GM23338 (cell line): ENCODE data around the gene TSR3. TPM values are rescaled to one million over a fixed set of nuclear protein-coding genes. Genes with fewer than 3 reads are reported as not detected.

Experiments
- ATAC-seq: fragments of 200-7000 bp; cut with Tn5 transposase; 3 replicates; pipeline ENCODE4 v1.9.1; 2020
- DNase-seq: peaks from one replicate; pipeline ENCODE4 v3.0.0-alpha.2; 2015; ENCODE audit warnings: low spot score
- H2AFZ ChIP-seq: fragments of 200-600 bp; sonication (generic); 2 replicates; pipeline ENCODE4 v1.8.0; 2016; ENCODE audit warnings: antibody characterized with exemption, mild to moderate bottlenecking, moderate library complexity
- H3F3A ChIP-seq: fragments of 200-600 bp; sonication (generic); replicated peaks from 2 replicates; pipeline ENCODE4 v1.8.0; 2017; ENCODE audit warnings: antibody characterized with exemption, mixed run types, low read depth
- H3K27ac ChIP-seq: fragments of 200-600 bp; sonication (generic); 2 replicates; pipeline ENCODE4 v1.6.1; 2016; ENCODE audit warnings: low read depth
- H3K27me3 ChIP-seq: fragments of 200-600 bp; sonication (generic); 2 replicates; pipeline ENCODE4 v1.8.0; 2016; ENCODE audit warnings: mild to moderate bottlenecking, mixed run types, moderate library complexity; ENCODE audit not compliant: insufficient read depth
- H3K36me3 ChIP-seq: fragments of 200-600 bp; sonication (generic); 2 replicates; pipeline ENCODE4 v1.8.0; 2016; ENCODE audit warnings: mild to moderate bottlenecking; ENCODE audit not compliant: insufficient read depth
- H3K4me1 ChIP-seq: fragments of 200-600 bp; sonication (generic); 2 replicates; pipeline ENCODE4 v1.8.0; 2016; ENCODE audit warnings: mild to moderate bottlenecking, moderate library complexity; ENCODE audit not compliant: insufficient read depth
- H3K4me2 ChIP-seq: fragments of 200-600 bp; sonication (generic); 2 replicates; pipeline ENCODE4 v1.7.1; 2017; ENCODE audit warnings: mixed run types
- H3K4me3 ChIP-seq: fragments of 200-600 bp; sonication (generic); 2 replicates; pipeline ENCODE4 v1.6.1; 2016; ENCODE audit warnings: mixed run types
- H3K79me2 ChIP-seq: fragments of 200-600 bp; sonication (generic); replicated peaks from 2 replicates; pipeline ENCODE4 v1.8.0; 2017; ENCODE audit warnings: mild to moderate bottlenecking; ENCODE audit not compliant: insufficient read depth
- H3K9me2 ChIP-seq: fragments of 200-600 bp; sonication (generic); 2 replicates; pipeline ENCODE4 v1.8.0; 2017; ENCODE audit not compliant: insufficient read depth
- H4K20me1 ChIP-seq: fragments of 200-600 bp; sonication (generic); replicated peaks from 2 replicates; pipeline ENCODE4 v1.8.0; 2017; ENCODE audit warnings: mild to moderate bottlenecking; ENCODE audit not compliant: insufficient read depth
- H3K27ac Mint-ChIP-seq: 2 replicates; pipeline ENCODE4 v1.8.0; 2020; ENCODE audit warnings: inconsistent platforms, mild to moderate bottlenecking, moderate library complexity, mixed read lengths
- H3K27me3 Mint-ChIP-seq: 3 replicates; pipeline ENCODE4 v1.8.0; 2022; ENCODE audit warnings: low read depth, mild to moderate bottlenecking, moderate library complexity, mixed read lengths, inconsistent platforms; ENCODE audit not compliant: insufficient read depth, poor library complexity
- H3K36me3 Mint-ChIP-seq: 3 replicates; pipeline ENCODE4 v1.8.0; 2021; ENCODE audit warnings: low read depth, mild to moderate bottlenecking, inconsistent platforms, moderate library complexity, mixed read lengths
- H3K4me1 Mint-ChIP-seq: 3 replicates; pipeline ENCODE4 v1.8.0; 2020; ENCODE audit warnings: mild to moderate bottlenecking, inconsistent platforms, mixed read lengths
- H3K4me3 Mint-ChIP-seq: 3 replicates; pipeline ENCODE4 v1.8.0; 2021; ENCODE audit warnings: moderate library complexity, mild to moderate bottlenecking, inconsistent platforms, mixed read lengths
- H3K9me3 Mint-ChIP-seq: 3 replicates; pipeline ENCODE4 v1.8.0; 2020; ENCODE audit warnings: moderate library complexity, mild to moderate bottlenecking, inconsistent platforms, mixed read lengths
- CREB1 ChIP-seq: fragments of 250-450 bp; sonication (Bioruptor Pico); IDR thresholded peaks from 2 replicates; pipeline ENCODE4 v1.5.0; 2020; ENCODE audit warnings: low read depth, mild to moderate bottlenecking, moderate library complexity
- EZH2 ChIP-seq: fragments of 200-600 bp; sonication (generic); IDR thresholded peaks from one replicate; pipeline ENCODE4 v1.8.0; 2017; ENCODE audit warnings: antibody characterized with exemption, mild to moderate bottlenecking, low read depth; ENCODE audit not compliant: unreplicated experiment
- EZH2phosphoT487 ChIP-seq: fragments of 200-600 bp; sonication (generic); IDR thresholded peaks from one replicate; pipeline ENCODE4 v1.8.1; 2018; ENCODE audit warnings: antibody characterized with exemption; ENCODE audit not compliant: unreplicated experiment
- JUNB ChIP-seq: IDR thresholded peaks from one replicate; pipeline ENCODE4 v1.6.1; 2016; ENCODE audit warnings: antibody characterized with exemption; ENCODE audit not compliant: unreplicated experiment
- NANOG ChIP-seq: IDR thresholded peaks from 2 replicates; pipeline ENCODE4 v1.6.1; 2016; ENCODE audit warnings: antibody characterized with exemption, borderline replicate concordance
- POLR2AphosphoS5 ChIP-seq: IDR thresholded peaks from 2 replicates; pipeline ENCODE4 v1.6.1; 2016; ENCODE audit warnings: antibody characterized with exemption, low read depth
- STAT1 ChIP-seq: IDR thresholded peaks from one replicate; pipeline ENCODE4 v1.6.1; 2016; ENCODE audit warnings: antibody characterized with exemption; ENCODE audit not compliant: unreplicated experiment
- ZNF114 ChIP-seq: fragments of 250-450 bp; sonication (Bioruptor Pico); IDR thresholded peaks from 2 replicates; pipeline ENCODE4 v1.5.0; 2020; ENCODE audit warnings: mild to moderate bottlenecking, moderate library complexity
- ZNF331 ChIP-seq: fragments of 250-450 bp; sonication (Bioruptor Pico); IDR thresholded peaks from 2 replicates; pipeline ENCODE4 v1.5.0; 2020; ENCODE audit warnings: low read depth, mild to moderate bottlenecking, moderate library complexity
- polyA plus RNA-seq: library from polyadenylated mRNA; unstranded; fragments of >200 nt; fragmentation: Nextera tagmentation; extraction: Ambion mirVana; gene quantifications from 2 replicates; pipeline ENCODE4 v1.2.1, GENCODE V29; 2016
- total RNA-seq: library from RNA; depleted of rRNA; stranded (reverse); fragments of >200 nt; shearing (Covaris generic); gene quantifications from 2 replicates; pipeline ENCODE4 v1.2.3, GENCODE V29; 2014
- TF ChIP-seq, protein P1 (sequence below), 2 experiments: fragments of 200-600 bp in 1 of 2; sonication (generic) in 1 of 2; conservative IDR thresholded peaks; 2 replicates each; pipeline versions ENCODE4 v1.5.1 to v1.6.1; 2016 to 2017; ENCODE audit warnings: antibody characterized with exemption in 2 of 2, low read depth in 2 of 2, mild to moderate bottlenecking in 2 of 2, moderate library complexity in 1 of 2
- TF ChIP-seq, protein P2 (sequence below): IDR thresholded peaks from 2 replicates; pipeline ENCODE4 v1.6.1; 2016; ENCODE audit warnings: antibody characterized with exemption

Gene TSR3
- total and polyA plus RNA-seq, 2 experiments from 2014 or later, result 58.5 to 97.3 TPM

DNA sequence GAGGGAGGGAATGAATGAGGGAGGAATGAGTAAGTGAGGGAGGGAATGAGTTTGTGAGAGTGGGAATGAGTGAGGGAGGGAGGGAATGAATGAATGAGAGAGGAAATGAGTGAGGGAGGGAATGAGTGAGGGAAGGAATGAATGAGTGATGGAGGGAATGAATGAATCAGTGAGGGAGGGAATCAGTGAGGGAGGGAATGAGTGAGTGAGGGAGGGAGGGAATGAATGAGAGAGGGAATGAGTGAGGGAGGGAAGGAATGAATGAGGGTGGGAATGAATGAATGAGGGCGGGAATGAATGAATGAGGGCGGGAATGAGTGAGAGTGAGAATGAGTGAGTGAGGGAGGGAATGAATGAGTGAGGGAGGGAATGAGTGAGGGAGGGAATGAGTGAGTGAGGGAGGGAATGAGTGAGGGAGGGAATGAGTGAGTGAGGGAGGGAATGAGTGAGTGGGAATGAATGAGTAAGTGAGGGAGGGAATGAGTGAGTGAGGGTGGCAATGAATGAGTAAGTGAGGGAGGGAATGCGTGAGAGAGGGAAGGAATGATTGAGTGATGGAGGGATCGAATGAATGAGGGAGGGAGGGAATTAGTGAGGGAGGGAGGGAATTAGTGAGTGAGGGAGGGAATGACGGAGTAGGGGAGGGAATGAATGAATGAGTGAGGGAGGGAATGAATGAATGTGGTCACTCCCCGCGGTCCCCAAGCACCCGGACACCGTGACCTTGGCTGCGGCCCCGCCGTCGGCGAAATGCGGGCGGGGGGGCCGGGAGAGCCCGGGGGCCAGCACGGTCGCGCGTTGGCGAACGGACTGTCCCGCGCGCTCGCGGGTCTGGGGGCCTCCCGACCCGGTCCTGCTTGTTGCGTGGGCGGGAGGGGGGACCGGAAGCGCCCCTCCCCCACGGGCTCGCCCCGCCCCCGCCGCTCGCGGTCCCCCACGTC is 43.4 kb downstream of the TSR3 start:
- DNase-seq, result peak; percentile 77
- Mint-ChIP-seq H3K4me1 (peaks cover 13% of the 10 kb centered on the region), H3K9me3 (no peaks in the 10 kb centered on the region; the same call in 2 of the 3 replicates), H3K27me3 (peaks cover 30% of the 10 kb centered on the region), H3K36me3 (peaks cover 16% of the 10 kb centered on the region), H3K4me3 (peak overlapping the region; percentile 84), H3K27ac (no peak overlapping the region)
- Histone ChIP-seq H3K4me3 (peak overlapping the region; percentile 63), H3K79me2 (peaks cover 35% of the 10 kb centered on the region), H3K36me3 (no peaks in the 10 kb centered on the region), H2AFZ (no peak overlapping the region), H3F3A (peaks cover 8% of the 10 kb centered on the region), H3K27ac (no peak overlapping the region), H3K4me2 (no peak overlapping the region), H4K20me1 (peaks cover 34% of the 10 kb centered on the region), H3K4me1 (peaks cover 17% of the 10 kb centered on the region), H3K9me2 (no peaks in the 10 kb centered on the region), H3K27me3 (no peaks in the 10 kb centered on the region)
- peak; percentile 11 for ATAC-seq
- TF ChIP-seq ZNF114 (CRISPR knock-in tag) (no peak), EZH2 (no peak), ZNF331 (no peak), POLR2AphosphoS5 (no peak), CREB1 (CRISPR knock-in tag) (no peak)
- TF ChIP-seq, protein P1, sequence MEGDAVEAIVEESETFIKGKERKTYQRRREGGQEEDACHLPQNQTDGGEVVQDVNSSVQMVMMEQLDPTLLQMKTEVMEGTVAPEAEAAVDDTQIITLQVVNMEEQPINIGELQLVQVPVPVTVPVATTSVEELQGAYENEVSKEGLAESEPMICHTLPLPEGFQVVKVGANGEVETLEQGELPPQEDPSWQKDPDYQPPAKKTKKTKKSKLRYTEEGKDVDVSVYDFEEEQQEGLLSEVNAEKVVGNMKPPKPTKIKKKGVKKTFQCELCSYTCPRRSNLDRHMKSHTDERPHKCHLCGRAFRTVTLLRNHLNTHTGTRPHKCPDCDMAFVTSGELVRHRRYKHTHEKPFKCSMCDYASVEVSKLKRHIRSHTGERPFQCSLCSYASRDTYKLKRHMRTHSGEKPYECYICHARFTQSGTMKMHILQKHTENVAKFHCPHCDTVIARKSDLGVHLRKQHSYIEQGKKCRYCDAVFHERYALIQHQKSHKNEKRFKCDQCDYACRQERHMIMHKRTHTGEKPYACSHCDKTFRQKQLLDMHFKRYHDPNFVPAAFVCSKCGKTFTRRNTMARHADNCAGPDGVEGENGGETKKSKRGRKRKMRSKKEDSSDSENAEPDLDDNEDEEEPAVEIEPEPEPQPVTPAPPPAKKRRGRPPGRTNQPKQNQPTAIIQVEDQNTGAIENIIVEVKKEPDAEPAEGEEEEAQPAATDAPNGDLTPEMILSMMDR (conservative IDR thresholded peaks at IDR 0.05; ENCODE audit: low read depth in 2 of 2), result no peak

DNA sequence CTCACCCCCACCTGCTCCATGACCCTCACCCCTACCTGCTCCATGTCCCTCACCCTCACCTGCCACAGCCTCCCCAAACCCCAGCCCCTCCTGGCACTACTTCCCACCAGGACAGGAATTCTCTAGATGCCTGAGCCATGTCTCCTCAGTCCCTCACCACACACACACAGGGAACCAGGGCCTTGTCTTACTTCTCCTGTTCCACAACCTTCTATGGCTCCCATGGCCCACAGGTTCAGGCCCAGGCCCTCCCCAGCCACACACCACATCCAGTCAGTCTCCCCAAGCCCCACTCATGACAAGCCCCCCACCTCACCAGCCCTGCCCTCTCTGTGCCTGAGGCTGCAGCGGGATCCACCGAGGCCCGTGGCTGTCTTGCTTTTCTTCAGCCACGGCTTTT is 45.3 kb downstream of the TSR3 start:
- H3K79me2 ChIP-seq, result peaks cover 15% of the 10 kb centered on the region
- peaks cover 15% of the 10 kb centered on the region for H4K20me1 ChIP-seq
- H3F3A ChIP-seq, result peaks cover 8% of the 10 kb centered on the region
- ATAC-seq (no peak), DNase-seq (no peak)
- peak overlapping the region; percentile 46; the same call in 1 of the 3 replicates for H3K4me3 Mint-ChIP-seq
- H3K27ac ChIP-seq, result no peak overlapping the region
- peaks cover 17% of the 10 kb centered on the region for H3K4me1 Mint-ChIP-seq
- no peaks in the 10 kb centered on the region for H3K9me2 ChIP-seq
- H3K36me3 Mint-ChIP-seq, result peaks cover 8% of the 10 kb centered on the region
- no peaks in the 10 kb centered on the region for H3K36me3 ChIP-seq
- H2AFZ ChIP-seq, result no peak overlapping the region
- no peak overlapping the region for H3K27ac Mint-ChIP-seq
- H3K4me2 ChIP-seq, result no peak overlapping the region
- peaks cover 15% of the 10 kb centered on the region for H3K4me1 ChIP-seq
- no peaks in the 10 kb centered on the region for H3K27me3 ChIP-seq
- H3K9me3 Mint-ChIP-seq, result no peaks in the 10 kb centered on the region; the same call in 2 of the 3 replicates
- H3K27me3 Mint-ChIP-seq, result peaks cover 31% of the 10 kb centered on the region
- H3K4me3 ChIP-seq, result no peak overlapping the region
- TF ChIP-seq, protein P1 (conservative IDR thresholded peaks at IDR 0.05; ENCODE audit: low read depth in 2 of 2), result no peak
- TF ChIP-seq ZNF331, result no peak
- TF ChIP-seq CREB1 (CRISPR knock-in tag), result no peak
- no peak for TF ChIP-seq JUNB
- TF ChIP-seq EZH2, result no peak
- TF ChIP-seq NANOG, result no peak
- TF ChIP-seq EZH2phosphoT487, result no peak
- TF ChIP-seq, protein P2, sequence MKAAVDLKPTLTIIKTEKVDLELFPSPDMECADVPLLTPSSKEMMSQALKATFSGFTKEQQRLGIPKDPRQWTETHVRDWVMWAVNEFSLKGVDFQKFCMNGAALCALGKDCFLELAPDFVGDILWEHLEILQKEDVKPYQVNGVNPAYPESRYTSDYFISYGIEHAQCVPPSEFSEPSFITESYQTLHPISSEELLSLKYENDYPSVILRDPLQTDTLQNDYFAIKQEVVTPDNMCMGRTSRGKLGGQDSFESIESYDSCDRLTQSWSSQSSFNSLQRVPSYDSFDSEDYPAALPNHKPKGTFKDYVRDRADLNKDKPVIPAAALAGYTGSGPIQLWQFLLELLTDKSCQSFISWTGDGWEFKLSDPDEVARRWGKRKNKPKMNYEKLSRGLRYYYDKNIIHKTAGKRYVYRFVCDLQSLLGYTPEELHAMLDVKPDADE, result no peak
- TF ChIP-seq POLR2AphosphoS5, result no peak
- no peak for TF ChIP-seq STAT1
